HG03521 (cell line): Measurements from ENCODE around the gene DYSF.

Experiments used
- ATAC-seq: cut with Tn5 transposase; IDR thresholded peaks from one replicate; pipeline ENCODE4 v1.9.1; 2021; ENCODE audit warnings: mild to moderate bottlenecking, moderate library complexity; ENCODE audit not compliant: unreplicated experiment

The DYSF gene

DNA sequence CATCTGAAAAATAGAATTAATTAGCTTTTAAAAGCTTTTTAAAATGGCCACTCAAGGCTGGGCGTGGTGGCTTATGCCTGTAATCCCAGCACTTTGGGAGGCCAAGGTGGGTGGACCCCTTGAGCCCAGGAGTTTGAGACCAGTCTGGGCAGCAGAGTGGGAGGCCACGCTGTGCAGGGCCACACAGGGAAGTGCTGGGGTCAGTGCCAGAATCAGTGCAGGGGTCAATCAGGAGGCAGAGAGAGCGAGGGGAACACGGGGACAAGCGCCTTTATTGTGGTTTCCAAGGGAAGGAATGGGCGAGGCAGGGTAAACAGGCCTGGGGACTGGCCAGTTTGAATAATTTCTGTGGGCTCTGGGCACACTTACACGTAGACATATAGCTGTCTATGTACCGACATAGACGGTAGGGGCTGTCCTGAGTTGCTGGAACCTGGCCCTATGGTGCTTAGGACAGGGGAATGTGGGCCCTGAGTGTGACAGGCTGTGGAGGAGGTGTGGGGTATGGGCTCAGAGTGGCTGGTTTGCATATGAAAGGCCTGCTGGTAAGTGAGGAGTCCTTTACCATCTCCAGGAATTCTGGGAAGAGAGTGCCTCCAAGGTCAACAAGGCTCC lies 42.9 kb downstream of the DYSF start:
- no peak for ATAC-seq

DNA sequence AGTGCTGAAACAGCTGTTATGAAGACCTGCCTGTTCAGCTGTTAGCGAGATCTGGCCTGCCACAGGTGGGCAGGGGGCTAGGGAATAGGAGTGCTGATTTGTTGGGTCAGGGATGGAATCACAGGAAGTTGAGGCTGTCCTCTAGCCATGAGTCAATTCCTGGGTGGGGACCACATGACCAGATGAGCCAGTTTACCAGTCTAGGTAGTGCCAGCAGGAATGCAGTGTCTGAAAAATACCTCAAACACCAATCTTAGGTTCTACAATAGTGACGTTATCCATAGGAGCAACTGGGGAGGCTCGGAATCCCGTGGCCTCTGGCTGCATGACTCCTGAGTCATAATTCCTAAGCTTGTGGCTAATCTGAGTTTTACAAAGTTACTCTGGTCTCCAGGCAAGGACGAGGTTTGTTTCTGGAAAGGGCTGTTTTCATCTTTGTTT lies 44.9 kb downstream of the DYSF start:
- ATAC-seq = no peak

DNA sequence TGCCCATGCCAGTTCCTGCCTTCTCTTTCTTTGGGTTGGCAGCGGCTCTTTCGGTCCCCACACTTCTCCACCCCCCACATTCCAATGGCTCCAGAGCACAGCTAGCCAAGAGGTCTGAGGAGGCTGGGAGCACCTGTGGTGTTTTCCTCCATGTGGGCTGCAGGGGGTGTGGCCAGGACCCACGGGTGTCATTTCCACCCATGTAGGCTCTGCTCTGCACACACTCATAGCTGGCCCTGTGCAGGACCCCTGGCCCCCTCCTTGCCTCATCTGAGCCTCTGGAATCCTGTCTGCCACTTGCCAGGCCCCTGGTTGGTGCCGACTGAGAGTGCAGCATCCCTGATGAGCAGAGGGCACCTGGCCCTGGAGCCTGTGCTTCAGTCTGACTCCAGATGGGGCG lies 46.3 kb downstream of the DYSF start:
- no peak for ATAC-seq

DNA sequence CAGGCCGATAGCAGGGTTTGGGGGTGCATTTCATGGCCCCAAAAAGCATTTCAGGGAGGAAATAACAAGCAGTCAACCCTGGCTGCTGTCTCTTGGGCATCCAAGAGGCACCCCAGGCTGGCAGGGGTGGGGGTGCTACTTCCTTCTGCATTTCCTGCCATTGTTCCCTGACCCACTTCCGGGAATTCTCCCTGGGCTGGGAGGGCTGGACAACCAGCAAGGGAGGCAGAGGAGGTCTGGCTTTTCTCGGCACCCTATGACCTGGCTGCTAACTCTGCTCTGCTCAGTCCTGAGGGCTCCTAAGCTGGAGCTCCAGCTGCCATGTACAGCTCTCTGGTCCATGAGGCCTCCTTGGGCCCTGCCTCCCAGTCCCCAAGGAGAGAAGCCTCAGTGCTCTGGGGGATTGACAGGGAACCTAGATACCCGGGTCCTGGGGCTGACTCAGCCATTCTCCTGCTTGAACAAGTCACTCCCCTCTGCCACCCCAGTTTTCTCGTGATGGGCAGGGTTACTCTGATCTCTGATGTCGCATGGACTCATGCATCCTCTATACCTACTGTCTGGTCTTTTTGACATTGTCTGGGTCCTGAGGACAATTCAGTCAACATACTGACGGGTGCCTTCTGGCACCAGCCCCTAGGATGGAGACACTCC lies 47.2 kb downstream of the DYSF start:
- no peak for ATAC-seq

DNA sequence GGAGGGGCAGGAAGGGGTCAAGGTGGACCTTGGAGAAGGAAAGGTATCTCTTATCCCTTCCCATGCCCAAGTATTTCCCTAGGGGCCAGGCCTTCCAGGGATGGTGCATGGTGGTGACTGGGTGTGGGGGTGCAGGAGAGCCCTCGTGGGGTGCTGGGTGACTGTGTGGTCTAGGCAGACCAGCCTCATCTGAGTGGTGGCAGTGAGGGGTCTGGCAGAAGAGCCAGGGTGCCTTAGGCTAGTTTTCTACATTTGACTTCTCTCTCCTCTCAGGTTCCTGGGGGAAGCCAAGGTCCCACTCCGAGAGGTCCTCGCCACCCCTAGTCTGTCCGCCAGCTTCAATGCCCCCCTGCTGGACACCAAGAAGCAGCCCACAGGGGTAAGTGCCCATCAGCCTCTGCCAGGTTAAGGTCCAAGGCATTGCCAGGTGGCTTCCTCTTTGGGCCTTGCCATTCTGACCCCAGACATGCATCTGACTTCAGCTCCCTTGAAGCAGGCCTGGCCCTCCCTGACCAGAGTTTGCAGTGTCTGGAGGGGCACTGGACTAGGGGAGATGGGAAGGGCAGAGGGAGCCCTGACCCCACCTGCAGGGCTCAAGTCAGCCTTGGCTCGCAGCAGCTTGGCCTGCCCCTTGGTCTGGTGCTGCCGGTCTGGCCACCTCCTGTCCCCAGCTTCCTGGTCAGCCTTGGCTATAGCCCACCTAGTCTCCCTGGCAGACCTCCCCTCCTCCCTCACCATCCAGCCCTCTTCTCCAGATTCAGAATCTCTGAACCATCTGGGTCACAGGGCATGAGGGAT lies 49.8 kb downstream of the DYSF start:
- ATAC-seq = no peak

DNA sequence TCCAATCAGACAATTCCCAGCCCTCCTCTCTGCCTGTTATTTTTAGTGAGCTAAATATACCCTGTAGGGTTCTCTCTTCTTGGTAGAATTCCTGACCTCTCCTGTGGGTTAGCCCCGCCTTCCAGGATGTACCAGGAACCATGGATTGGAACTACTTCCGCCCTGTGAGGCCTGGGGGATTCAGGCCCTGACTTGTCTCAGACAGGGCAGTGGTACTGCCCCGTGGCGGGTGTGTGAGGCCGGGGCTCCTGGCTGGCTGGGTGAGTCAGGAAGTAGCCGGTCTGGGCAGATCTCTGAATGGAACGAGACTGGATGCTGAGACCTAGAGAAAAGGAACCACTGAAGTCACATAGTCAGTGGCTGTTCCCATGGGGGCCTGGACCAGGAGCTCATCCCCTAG lies 50.5 kb downstream of the DYSF start:
- no peak for ATAC-seq

DNA sequence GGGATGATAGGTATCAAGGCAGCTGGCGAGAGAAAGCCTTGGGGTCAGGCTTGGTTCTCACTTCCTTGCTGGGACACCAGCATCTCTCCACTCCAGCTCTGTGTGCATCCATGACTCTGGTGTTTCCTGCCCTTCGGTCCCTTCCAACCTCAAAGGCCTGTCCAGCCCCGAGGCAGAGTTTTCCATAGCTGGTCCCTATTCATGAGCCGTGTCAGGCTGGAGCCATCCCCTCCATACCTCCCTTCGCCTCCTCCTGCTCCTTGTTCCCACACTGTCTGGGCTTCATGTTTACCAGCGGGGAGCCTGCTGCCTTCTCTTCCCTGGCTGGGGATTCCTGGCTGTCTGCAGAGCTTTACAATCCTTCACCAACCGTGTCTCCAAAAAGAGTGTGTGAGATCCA lies 51.2 kb downstream of the DYSF start:
- no peak for ATAC-seq

DNA sequence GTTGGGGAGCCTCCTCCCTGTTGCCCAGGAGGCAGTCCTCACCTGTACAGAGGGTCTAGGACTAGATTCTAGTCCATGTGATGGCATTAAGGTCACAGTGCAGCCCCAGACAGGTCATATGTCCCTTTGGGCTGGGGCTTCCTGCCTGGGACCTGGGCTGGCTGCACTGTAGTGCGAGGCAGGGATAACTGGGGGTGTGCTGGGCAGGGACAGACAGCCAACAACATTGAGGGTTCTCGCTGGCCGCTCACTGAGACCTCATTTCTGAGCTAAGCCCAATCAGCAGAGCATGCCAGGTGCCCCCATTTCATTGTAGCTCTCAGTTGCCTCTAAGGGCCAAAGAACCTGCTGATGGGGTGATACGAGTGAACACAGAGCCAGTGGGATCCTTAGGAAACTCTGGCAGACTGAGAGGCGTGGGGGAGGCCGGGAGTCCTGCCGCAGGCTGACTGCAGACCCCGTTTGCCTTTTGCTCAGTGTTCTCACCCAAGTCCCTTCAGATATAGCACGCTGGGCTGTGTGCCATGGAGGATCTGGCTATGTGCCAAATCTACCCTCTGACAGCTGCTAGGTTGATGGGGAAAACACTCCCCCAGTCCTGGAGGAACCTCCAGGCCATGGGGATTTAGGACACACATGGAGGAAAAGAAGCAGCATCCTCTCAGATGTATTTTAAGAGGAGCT lies 51.9 kb downstream of the DYSF start:
- ATAC-seq = no peak

DNA sequence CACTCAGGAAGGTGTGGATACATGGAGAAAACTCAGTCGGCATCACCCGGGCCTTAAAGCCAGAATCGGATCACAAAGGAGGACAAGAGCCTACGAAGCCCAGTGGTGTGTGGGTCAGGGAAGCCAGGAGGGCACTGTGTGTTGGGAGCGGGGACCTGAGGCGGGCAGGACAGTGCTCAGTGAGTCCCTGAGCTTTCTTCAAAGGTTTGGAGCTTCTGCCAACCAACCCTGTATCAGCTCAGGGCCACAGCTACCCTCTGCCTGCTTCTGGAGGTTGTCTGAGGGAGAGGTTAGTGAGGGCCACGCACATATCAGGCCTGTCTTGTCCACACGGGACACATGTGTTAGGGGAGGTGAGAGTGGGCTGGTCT lies 52.4 kb downstream of the DYSF start:
- no peak for ATAC-seq

DNA sequence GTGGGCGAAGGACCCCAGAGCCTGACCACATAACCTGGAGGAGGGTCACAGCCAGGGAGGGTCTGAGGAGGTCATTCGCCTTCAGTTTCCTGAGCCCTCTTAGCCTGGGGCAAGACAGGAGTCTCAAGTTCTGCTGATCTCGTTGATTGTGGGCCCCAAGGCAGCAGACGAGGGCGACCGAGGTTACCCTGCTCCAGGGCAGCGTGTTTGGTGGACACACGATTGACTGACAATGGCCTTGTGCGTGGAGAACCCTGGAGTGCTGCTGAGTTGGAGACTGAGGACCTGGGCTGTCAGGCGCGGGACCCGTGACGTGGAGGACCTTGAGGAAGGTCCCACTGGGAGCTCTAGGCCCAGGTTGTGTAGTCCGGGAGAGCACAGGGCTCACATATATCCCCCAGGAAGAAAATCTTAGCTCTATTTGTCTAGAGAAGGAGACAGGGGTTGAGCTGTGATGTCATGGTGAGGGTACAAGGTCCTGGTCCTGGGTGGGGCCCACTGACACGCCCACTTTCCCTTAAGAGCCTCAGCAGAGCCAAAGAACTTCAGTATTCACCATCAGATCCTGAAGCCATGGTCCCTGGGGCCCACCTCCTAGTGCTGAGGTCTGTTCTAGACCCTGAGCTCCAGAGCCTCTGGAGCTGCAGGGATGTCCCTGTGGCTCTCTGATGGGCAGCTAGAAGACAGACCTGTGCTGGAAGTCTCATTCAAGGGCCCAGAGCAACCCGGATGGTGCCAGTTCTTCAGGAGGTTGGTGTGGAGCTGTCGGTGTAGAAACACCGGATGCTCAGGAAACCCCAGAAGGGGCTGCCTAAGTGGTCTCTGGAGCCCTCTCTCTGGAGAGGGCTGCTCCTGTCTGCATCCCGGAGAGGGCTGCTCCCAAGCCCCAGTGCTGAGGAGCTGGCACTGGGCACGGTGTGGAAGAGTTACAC lies 53.1 kb downstream of the DYSF start:
- ATAC-seq = no peak

DNA sequence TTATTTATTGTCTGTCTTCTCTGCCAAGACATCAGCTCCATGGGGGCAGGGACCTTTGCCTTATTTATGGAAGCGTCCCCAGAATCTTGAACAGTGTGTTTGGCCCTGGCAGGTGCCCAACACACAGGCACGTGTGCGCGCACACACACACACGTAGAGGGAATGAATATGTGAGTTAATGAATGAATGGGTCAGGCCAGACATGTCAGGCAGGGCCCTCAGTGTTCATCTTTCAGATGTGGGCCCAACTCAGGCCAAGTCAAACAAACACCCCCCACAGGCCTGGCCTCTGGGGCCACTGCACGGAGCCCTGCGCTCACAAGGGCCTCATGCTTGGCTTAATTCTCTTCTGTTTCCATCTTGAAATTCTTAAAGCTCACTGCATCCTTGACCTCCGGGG lies 54.1 kb downstream of the DYSF start:
- no peak for ATAC-seq

DNA sequence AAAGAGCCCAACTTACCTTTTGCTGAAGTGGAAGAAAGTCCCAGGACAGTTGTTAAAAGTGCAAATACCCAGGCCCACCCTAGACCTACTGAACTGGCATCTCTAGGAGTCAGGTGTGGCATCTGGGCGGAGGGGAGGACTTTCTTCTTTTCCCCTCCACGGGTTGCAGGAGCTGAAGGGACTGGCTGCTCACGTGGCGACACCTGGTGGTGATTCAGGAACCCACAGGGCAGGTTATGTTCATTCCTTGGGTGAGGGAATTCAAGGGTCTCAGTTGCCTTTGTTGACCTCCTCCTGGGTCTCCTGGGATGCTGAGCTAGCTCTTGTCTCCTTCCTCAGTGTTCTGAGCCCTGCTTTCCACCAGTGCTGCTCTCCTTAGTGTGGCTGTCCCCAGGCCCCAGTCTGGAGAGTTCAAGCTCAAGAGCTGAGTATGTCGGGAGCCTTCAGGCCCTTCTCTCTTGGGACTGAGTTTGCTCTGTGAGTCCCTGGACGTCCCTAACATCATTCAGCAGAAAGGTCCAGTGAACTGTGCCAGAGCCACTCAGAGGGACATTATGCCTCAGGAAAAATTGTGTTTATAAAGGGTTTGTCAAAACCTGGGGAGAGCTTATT lies 56.9 kb downstream of the DYSF start:
- ATAC-seq = no peak

DNA sequence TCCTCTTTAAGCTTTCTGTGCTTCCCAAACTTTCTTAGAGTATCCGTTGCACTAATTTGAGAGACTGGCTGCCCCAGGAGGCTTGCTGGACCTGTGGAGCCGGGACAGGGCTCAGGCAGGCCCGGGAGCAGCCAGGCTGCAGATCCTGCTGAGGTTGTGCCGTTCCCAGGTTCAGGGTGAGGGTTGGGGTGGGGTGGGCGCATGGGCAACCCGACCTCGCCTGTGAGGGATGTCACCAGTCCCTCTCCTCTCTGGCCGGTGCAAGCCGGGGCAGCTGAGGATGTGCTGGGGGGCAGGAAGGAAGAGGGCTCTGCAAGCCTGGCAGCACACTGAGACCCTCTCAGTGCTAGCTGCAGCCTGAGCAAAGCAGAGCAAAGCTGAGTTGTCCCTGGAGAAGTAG lies 57.6 kb downstream of the DYSF start:
- no peak for ATAC-seq

DNA sequence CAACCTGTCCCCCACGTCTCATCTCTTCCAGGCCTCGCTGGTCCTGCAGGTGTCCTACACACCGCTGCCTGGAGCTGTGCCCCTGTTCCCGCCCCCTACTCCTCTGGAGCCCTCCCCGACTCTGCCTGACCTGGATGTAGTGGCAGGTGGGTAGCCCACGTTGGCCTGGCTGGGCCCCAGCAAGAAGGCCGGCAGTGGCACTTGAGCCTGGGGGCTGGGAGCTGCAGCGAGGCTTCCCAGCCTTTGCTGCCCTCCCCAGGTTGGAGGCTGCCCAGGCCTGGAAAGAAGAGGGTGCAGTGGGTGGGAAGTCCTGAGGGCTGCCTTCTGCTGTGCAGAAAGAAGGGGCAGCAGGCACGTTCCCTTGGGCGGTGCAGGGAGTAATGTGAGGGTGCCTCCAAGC lies 58.4 kb downstream of the DYSF start:
- ATAC-seq = no peak

DNA sequence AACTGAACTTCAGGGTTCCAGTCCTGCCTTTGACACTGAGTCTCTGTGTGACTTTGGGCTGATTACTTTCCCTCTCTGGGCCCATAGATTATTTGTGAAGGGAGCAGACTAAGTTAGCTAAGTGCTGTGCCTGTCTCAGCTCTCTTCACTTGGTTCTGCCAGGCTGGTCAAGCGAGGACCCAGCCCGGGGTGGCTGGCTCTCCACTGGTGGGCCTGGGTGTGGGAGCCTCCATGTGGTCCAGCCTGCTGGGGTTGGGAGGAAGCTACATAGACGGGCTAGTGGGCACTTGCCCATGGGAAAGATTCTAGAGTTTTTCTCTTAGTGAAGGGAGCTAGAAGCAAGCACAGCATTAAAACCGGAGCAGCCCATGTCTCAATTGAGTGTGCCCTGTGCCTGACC lies 59.0 kb downstream of the DYSF start:
- no peak for ATAC-seq

DNA sequence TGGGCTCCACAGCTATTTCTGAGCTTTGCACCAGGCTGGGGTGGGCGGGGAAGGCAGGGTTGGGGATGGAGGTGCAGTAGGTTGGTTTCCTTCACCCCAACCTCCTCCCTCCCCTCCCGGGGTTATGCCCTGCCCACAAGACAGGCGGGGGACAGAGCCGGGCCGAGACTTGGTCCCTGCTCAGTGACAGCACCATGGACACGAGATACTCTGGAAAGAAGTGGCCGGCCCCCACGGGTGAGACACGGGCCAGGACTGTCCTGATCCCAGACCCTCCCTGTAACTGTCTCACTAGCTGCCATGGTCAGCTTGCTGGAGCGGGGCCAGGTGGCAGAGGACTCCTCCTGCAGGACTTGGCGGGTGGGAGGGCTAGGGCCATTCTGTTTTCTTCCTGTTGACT lies 59.7 kb downstream of the DYSF start:
- no peak for ATAC-seq

DNA sequence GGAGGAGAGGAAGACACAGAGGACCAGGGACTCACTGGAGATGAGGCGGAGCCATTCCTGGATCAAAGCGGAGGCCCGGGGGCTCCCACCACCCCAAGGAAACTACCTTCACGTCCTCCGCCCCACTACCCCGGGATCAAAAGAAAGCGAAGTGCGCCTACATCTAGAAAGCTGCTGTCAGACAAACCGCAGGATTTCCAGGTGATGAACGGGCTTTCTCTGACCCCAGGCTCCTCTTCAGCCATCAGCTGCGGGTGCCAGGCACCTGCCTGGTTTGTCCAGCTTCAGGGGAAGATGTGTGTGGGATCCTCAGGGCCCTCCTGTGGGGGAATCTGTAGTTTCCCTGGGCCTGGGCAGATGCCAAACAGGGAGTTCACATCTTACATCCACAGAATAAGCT lies 60.4 kb downstream of the DYSF start:
- no peak for ATAC-seq

DNA sequence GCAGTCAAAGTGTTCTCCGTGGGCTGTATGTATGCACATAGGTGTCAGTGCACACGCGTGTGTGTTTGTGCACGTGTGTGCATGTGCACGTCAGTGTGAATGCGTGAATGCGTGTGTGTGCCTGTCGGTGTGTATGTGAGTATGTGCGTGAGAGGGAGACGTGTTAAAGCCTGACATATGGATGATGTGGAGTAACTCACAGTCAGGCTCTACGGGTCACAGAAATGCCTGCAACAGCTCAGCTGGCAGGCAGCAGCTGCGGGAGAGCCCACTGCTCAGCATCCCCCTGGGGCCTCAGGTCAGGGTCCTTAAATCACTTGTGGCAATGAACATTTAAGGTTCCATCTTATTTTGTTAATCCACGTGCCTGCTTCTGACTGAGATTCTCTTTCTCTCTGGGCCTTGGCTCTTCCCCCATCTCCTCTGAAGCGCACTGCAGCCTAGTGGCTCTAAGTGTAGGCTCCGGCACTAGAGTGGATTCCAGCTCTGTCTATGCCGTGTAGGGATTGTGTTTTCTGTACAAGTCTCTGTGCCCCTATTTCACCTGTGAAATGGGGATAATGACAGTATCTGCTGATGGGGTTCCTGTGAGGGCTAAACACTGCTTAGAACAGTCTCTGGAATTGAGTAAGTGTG lies 63.0 kb downstream of the DYSF start:
- no peak for ATAC-seq

DNA sequence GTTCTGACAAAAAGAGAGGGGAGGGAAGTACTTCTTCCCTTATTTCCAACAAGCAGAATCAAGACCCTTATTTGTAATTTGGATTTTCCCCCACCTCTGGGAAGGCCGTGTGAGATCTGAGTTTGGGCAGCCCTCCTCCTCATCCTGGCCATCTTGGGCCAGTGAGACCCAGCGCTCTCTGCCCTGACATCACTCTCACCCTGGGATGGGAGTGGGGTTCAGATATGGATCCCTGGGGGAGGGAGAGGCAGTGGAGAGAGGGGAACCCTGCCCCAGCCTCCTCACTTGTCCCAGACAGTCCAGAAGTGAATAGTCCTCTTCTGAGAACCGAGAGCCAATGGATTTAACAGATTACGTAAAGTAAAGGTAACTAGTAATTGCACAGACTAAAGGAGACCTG lies 64.5 kb downstream of the DYSF start:
- no peak for ATAC-seq

DNA sequence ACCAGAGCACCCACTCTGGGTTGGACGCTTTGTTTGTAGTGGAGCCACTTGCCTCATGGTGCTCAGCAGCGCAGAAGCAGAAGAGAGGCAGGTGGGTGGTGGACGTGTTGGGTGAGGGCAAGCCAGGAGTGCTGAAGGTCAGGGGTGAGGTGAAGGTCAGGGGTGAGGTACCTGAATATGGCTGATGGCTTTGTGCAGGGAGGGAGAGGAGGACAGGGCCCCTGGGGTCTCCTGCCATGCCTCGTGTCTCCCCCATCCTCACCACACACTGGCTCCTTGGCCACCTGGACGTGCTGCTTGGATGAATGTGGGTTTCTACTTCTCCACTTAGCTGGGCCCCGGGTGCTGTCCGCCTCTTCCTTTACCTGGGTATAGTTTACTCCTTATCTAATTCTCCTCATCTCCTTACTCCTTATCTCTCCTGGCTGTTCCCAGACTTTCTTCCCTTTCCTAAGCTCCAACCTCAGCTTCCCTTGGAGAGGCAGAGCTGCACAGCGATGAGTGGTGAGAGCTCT lies 68.1 kb downstream of the DYSF start:
- no peak for ATAC-seq
